ENCODE results near the gene TRAP1. TPM values are rescaled to one million over a fixed set of nuclear protein-coding genes. Genes with fewer than 3 reads are reported as not detected.

Gene TRAP1
- total RNA-seq, 1 donor from 2014 or later, result 111 TPM

DNA sequence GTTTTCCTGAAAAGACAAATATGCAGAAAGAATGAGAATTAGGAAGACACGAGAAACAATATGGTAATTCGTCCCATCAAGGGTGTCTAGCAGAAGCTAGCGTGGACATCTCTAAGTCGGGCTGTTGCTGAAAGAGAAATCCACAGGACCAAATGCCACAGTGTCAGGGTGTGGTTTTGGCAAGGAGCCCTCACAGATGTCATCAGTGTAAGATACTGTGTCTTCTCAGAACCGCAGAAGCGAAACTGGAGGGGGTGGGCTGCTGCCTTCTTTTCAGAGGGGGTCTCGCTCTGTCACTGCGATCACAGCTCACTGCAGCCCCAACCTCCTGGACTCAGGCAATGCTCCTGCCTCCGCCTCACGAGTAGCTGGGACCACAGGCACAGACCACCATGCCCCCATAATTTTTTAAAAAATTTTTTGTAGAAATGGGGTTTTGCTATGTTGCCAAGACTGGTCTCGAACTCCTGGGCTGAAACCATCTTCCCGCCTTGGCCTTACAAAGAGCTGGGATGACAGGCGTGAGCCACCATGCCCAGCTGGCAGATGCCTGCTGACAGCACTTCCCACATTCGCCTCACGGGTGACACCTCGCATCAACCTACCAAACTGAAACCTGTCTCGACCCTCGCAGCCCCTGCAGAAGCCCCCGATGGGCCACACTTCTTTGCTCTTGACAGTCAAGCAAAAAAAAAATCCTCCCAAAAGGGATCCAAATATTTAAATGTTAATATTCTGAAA lies 26.2 kb downstream of the TRAP1 start:
- DNase-seq (ENCODE audit: extremely low spot score in 2 of 2), result no peak

GRCh38 chr16:3690470-3690928 lies 26.8 kb downstream of the TRAP1 start:
- H3K4me3 ChIP-seq, result peak overlapping the region; percentile 34 to 44
- TF ChIP-seq POLR2A (IDR thresholded peaks at IDR 0.05) (no peak), POLR2AphosphoS5 (IDR thresholded peaks at IDR 0.05; ENCODE audit: insufficient read depth in 1 of 2, low read depth in 1 of 2) (peak; percentile 82 to 84)
- TF ChIP-seq, protein P1, sequence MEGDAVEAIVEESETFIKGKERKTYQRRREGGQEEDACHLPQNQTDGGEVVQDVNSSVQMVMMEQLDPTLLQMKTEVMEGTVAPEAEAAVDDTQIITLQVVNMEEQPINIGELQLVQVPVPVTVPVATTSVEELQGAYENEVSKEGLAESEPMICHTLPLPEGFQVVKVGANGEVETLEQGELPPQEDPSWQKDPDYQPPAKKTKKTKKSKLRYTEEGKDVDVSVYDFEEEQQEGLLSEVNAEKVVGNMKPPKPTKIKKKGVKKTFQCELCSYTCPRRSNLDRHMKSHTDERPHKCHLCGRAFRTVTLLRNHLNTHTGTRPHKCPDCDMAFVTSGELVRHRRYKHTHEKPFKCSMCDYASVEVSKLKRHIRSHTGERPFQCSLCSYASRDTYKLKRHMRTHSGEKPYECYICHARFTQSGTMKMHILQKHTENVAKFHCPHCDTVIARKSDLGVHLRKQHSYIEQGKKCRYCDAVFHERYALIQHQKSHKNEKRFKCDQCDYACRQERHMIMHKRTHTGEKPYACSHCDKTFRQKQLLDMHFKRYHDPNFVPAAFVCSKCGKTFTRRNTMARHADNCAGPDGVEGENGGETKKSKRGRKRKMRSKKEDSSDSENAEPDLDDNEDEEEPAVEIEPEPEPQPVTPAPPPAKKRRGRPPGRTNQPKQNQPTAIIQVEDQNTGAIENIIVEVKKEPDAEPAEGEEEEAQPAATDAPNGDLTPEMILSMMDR (IDR thresholded peaks at IDR 0.05), result peak; percentile 83 to 96 (median 96)
- peaks cover 17% of the 10 kb centered on the region for H3K4me1 ChIP-seq
- H3K27me3 ChIP-seq, result no peaks in the 10 kb centered on the region
- peak overlapping the region; percentile 83 for H3K27ac ChIP-seq
- DNase-seq (ENCODE audit: extremely low spot score in 2 of 2), result peak in 1 of 2 donors; percentile 94
- intact Hi-C loops (cut with DNase I), result no loop called here
- H3K9me3 ChIP-seq, result no peaks in the 10 kb centered on the region
- peaks cover 0 to 15% of the 10 kb centered on the region in 2 donors for H3K36me3 ChIP-seq

More for the DNA sequence above, 26.2 kb downstream of the TRAP1 start:
- Histone ChIP-seq H3K27ac (peak overlapping the region; percentile 83), H3K9me3 (no peaks in the 10 kb centered on the region), H3K36me3 (peaks cover 0 to 9% of the 10 kb centered on the region in 2 donors), H3K27me3 (no peaks in the 10 kb centered on the region), H3K4me1 (peaks cover 17% of the 10 kb centered on the region), H3K4me3 (peak overlapping the region; percentile 34 to 44)
- intact Hi-C loops (cut with DNase I), result no loop called here
- no peak for TF ChIP-seq POLR2AphosphoS5 (IDR thresholded peaks at IDR 0.05; ENCODE audit: insufficient read depth in 1 of 2, low read depth in 1 of 2)
- TF ChIP-seq, protein P1 (IDR thresholded peaks at IDR 0.05), result no peak
- TF ChIP-seq POLR2A (IDR thresholded peaks at IDR 0.05), result no peak

DNA sequence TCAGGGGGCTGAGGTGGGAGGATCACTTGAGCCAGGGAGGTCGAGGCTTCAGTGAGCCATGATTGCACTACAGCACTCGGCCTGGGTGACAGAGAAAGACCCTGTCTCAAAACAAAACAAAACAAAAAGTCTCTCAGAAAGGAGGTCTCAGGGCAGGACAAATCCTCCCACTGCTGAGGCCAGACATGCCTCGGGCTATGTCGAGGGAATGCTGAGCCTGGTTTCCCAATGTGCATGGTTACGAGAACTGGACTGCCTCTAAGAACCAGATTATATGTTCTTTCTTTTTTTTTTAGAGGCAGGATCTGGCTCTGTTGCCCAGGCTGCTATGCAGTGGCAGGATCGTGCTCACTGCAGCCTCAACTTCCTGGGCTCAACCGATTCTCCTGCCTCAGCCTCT lies 27.6 kb downstream of the TRAP1 start:
- Histone ChIP-seq H3K4me3 (no peak overlapping the region), H3K27me3 (no peaks in the 10 kb centered on the region), H3K4me1 (peaks cover 17% of the 10 kb centered on the region), H3K36me3 (peaks cover 0 to 22% of the 10 kb centered on the region in 2 donors), H3K9me3 (no peaks in the 10 kb centered on the region), H3K27ac (peak overlapping the region; percentile 83)
- intact Hi-C loops (cut with DNase I), result loop anchor here (5.0 kb wide), 1 partner anchor 193 kb away; the partner anchor contains the start of gene CREBBP
- DNase-seq (ENCODE audit: extremely low spot score in 2 of 2), result no peak
- TF ChIP-seq, protein P1 (IDR thresholded peaks at IDR 0.05), result no peak
- TF ChIP-seq POLR2A (IDR thresholded peaks at IDR 0.05), result no peak
- TF ChIP-seq POLR2AphosphoS5 (IDR thresholded peaks at IDR 0.05; ENCODE audit: insufficient read depth in 1 of 2, low read depth in 1 of 2), result no peak

- intact Hi-C loops (cut with DNase I), result loop anchor here (5.0 kb wide), 1 partner anchor 195 kb away; the partner anchor contains the start of gene CREBBP
- Histone ChIP-seq H3K4me1 (peaks cover 17% of the 10 kb centered on the region), H3K36me3 (peaks cover 0 to 27% of the 10 kb centered on the region in 2 donors), H3K4me3 (no peak overlapping the region), H3K27ac (peak overlapping the region; percentile 83), H3K9me3 (no peaks in the 10 kb centered on the region), H3K27me3 (no peaks in the 10 kb centered on the region)
- DNase-seq (ENCODE audit: extremely low spot score in 2 of 2), result no peak
- TF ChIP-seq, protein P1 (IDR thresholded peaks at IDR 0.05), result no peak
- TF ChIP-seq POLR2A (IDR thresholded peaks at IDR 0.05) (no peak), POLR2AphosphoS5 (IDR thresholded peaks at IDR 0.05; ENCODE audit: insufficient read depth in 1 of 2, low read depth in 1 of 2) (no peak)
These were observed 29.5 kb downstream of the TRAP1 start for GRCh38 chr16:3687792-3688191.

DNA sequence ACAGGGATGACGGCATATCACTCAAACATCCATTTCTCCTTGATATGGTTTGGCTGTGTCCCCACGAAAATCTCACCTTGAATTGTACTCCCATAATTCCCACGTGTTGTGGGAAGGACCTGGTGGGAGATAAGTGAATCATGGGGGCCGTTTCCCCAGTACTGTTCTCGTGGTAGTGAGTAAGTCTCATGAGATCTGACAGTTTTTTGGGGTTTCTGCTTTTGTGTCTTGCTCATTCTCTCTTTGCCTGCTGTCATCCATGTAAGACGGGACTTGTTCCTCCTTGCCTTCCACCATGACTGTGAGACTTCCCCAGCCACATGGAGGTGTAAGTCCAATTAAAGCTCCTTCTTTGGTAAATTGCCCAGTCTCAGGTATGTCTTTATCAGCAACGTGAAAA lies 30.3 kb downstream of the TRAP1 start:
- H3K9me3 ChIP-seq, result no peaks in the 10 kb centered on the region
- peaks cover 17% of the 10 kb centered on the region for H3K4me1 ChIP-seq
- no peak overlapping the region for H3K4me3 ChIP-seq
- no peaks in the 10 kb centered on the region for H3K27me3 ChIP-seq
- no peak for DNase-seq (ENCODE audit: extremely low spot score in 2 of 2)
- no peak for TF ChIP-seq POLR2A (IDR thresholded peaks at IDR 0.05)
- TF ChIP-seq, protein P1 (IDR thresholded peaks at IDR 0.05), result no peak
- TF ChIP-seq POLR2AphosphoS5 (IDR thresholded peaks at IDR 0.05; ENCODE audit: insufficient read depth in 1 of 2, low read depth in 1 of 2), result no peak
- intact Hi-C loops (cut with DNase I), result loop anchor here (5.0 kb wide), 1 partner anchor 195 kb away; the partner anchor contains the start of gene CREBBP
- peaks cover 0 to 35% of the 10 kb centered on the region in 2 donors for H3K36me3 ChIP-seq
- no peak overlapping the region for H3K27ac ChIP-seq

Data from vagina (tissue), 2 donors.